HepG2 (cell line): ENCODE data around the gene ZNF428. TPM values are rescaled to one million over a fixed set of nuclear protein-coding genes. Genes with fewer than 3 reads are reported as not detected.

Experiments used
- GATAD1 ChIP-seq: IDR thresholded peaks from 2 replicates; pipeline ENCODE4 v1.6.1; 2016; ENCODE audit warnings: missing genetic modification reagents, missing compliant biosample characterization
- HDAC1 ChIP-seq: sonication (generic); formaldehyde crosslinking; IDR thresholded peaks from 2 replicates; pipeline ENCODE4 v1.5.1; 2020; ENCODE audit warnings: mild to moderate bottlenecking, missing genetic modification reagents
- HNF4A ChIP-seq: sonication (generic); formaldehyde crosslinking; IDR thresholded peaks from 2 replicates; pipeline ENCODE4 v1.4.0; 2020; ENCODE audit warnings: missing genetic modification reagents
- IRX3 ChIP-seq: sonication (generic); formaldehyde crosslinking; IDR thresholded peaks from 2 replicates; pipeline ENCODE4 v1.8.1; 2023; ENCODE audit warnings: mild to moderate bottlenecking, low read depth, missing genetic modification reagents, borderline replicate concordance
- KAT8 ChIP-seq: IDR thresholded peaks from 2 replicates; pipeline ENCODE4 v1.6.1; 2016; ENCODE audit warnings: missing genetic modification reagents, missing compliant biosample characterization
- MTF1 ChIP-seq: sonication (generic); formaldehyde crosslinking; IDR thresholded peaks from 2 replicates; pipeline ENCODE4 v1.5.0; 2020; ENCODE audit warnings: missing genetic modification reagents
- NFRKB ChIP-seq: fragments of 450-650 bp; IDR thresholded peaks from 2 replicates; pipeline ENCODE4 v1.6.1; 2017
- NPAS2 ChIP-seq: sonication (generic); formaldehyde crosslinking; IDR thresholded peaks from 2 replicates; pipeline ENCODE4 v1.8.0; 2022; ENCODE audit warnings: mild to moderate bottlenecking, missing genetic modification reagents, borderline replicate concordance
- ONECUT2 ChIP-seq: sonication (generic); formaldehyde crosslinking; IDR thresholded peaks from 2 replicates; pipeline ENCODE4 v1.4.0; 2020; ENCODE audit warnings: missing genetic modification reagents
- PHB2 ChIP-seq: fragments of 450-650 bp; IDR thresholded peaks from 2 replicates; pipeline ENCODE4 v1.6.1; 2018; ENCODE audit not compliant: partially characterized antibody
- RCOR2 ChIP-seq: IDR thresholded peaks from 2 replicates; pipeline ENCODE4 v1.6.1; 2016; ENCODE audit warnings: missing biosample characterization, missing genetic modification reagents
- RFX5 ChIP-seq: IDR thresholded peaks from 2 replicates; pipeline ENCODE4 v1.6.1; 2011; ENCODE audit warnings: low read depth, low read length, improper control_type of control experiment
- SCMH1 ChIP-seq: sonication (generic); formaldehyde crosslinking; IDR thresholded peaks from 2 replicates; pipeline ENCODE4 v1.9.0; 2021; ENCODE audit warnings: missing genetic modification reagents, mild to moderate bottlenecking, borderline replicate concordance
- SP4 ChIP-seq: sonication (generic); formaldehyde crosslinking; IDR thresholded peaks from 2 replicates; pipeline ENCODE4 v1.8.1; 2023; ENCODE audit warnings: mild to moderate bottlenecking, missing genetic modification reagents
- STAT6 ChIP-seq: sonication (generic); formaldehyde crosslinking; IDR thresholded peaks from 2 replicates; pipeline ENCODE4 v1.4.0; 2020; ENCODE audit warnings: missing genetic modification reagents, mild to moderate bottlenecking, borderline replicate concordance
- ZBTB49 ChIP-seq: sonication (generic); formaldehyde crosslinking; IDR thresholded peaks from 2 replicates; pipeline ENCODE4 v1.4.0; 2020; ENCODE audit warnings: missing genetic modification reagents, borderline replicate concordance
- ZC3H13 ChIP-seq: sonication (generic); formaldehyde crosslinking; IDR thresholded peaks from 2 replicates; pipeline ENCODE4 v1.8.1; 2023; ENCODE audit warnings: mild to moderate bottlenecking, missing genetic modification reagents, moderate library complexity
- ZFP41 ChIP-seq: sonication (generic); formaldehyde crosslinking; IDR thresholded peaks from 2 replicates; pipeline ENCODE4 v1.4.0; 2020; ENCODE audit warnings: mild to moderate bottlenecking, missing genetic modification reagents, borderline replicate concordance
- ZFP91 ChIP-seq: sonication (generic); formaldehyde crosslinking; IDR thresholded peaks from 2 replicates; pipeline ENCODE4 v1.9.0; 2022; ENCODE audit warnings: missing genetic modification reagents, mild to moderate bottlenecking, borderline replicate concordance
- ZKSCAN1 ChIP-seq: fragments of 150-350 bp; IDR thresholded peaks from 2 replicates; pipeline ENCODE4 v1.6.1; 2014; ENCODE audit warnings: low read length
- ZNF256 ChIP-seq: sonication (generic); formaldehyde crosslinking; conservative IDR thresholded peaks from 2 replicates; pipeline ENCODE4 v1.4.0; 2020; ENCODE audit warnings: missing genetic modification reagents
- ZNF432 ChIP-seq: sonication (generic); formaldehyde crosslinking; IDR thresholded peaks from 2 replicates; pipeline ENCODE4 v1.5.0; 2020; ENCODE audit warnings: missing genetic modification reagents, mild to moderate bottlenecking, borderline replicate concordance
- ZNF496 ChIP-seq: sonication (generic); formaldehyde crosslinking; IDR thresholded peaks from 2 replicates; pipeline ENCODE4 v1.8.1; 2023; ENCODE audit warnings: mild to moderate bottlenecking, moderate library complexity, missing genetic modification reagents; ENCODE audit not compliant: insufficient replicate concordance
- ZNF883 ChIP-seq: sonication (generic); formaldehyde crosslinking; IDR thresholded peaks from 2 replicates; pipeline ENCODE4 v1.5.1; 2020; ENCODE audit warnings: mild to moderate bottlenecking, missing genetic modification reagents; ENCODE audit errors: not compliant biosample characterization
- polyA plus RNA-seq, 8 experiments: library from polyadenylated mRNA; depleted of rRNA in 3 of 8; stranded (reverse) in 7 of 8; unstranded in 1 of 8; fragments of >200 nt; fragmentation: Illumina TruSeq in 4 of 8; extraction: Trizol in 4 of 8; gene quantifications; 2 replicates each; pipeline versions ENCODE4 v1.2.1 to v1.2.3, GENCODE V29; 2011 to 2016; ENCODE audit warnings: low read depth in 4 of 8, missing spikeins in 1 of 8, mixed read lengths in 1 of 8; ENCODE audit not compliant: insufficient read depth in 1 of 8
- total RNA-seq, 5 experiments: library from RNA; depleted of rRNA; stranded (reverse); fragments of >200 nt; fragmentation: Illumina TruSeq; extraction: Trizol; gene quantifications; 2 replicates each; pipeline ENCODE4 v1.2.3, GENCODE V29; 2016; ENCODE audit warnings: low read depth in 1 of 5

The ZNF428 gene
- total and polyA plus RNA-seq, 2 of the 13 experiments (the other 11 are each of a cell fraction or from before 2014, with no cell fraction given) = 10.4 to 26.9 TPM

GRCh38 chr19:43619262-43620060, at the start of gene ZNF428 (continued):
- TF ChIP-seq HDAC1 (CRISPR knock-in tag) (peak; percentile 77; the same call in 1 of the 2 replicates), NPAS2 (CRISPR knock-in tag) (no peak), SCMH1 (CRISPR knock-in tag) (no peak), KAT8 (peak; percentile 56), ZKSCAN1 (no peak), RFX5 (no peak; the same call in 1 of the 2 replicates), ZNF496 (CRISPR knock-in tag) (no peak), PHB2 (no peak), NFRKB (no peak), ONECUT2 (CRISPR knock-in tag) (no peak; the same call in 1 of the 2 replicates), ZFP91 (CRISPR knock-in tag) (peak; percentile 93; the same call in 1 of the 2 replicates), MTF1 (CRISPR knock-in tag) (peak; percentile 82; the same call in 1 of the 2 replicates), GATAD1 (CRISPR knock-in tag) (peak; percentile 82), HNF4A (CRISPR knock-in tag) (0 out of 2 replicates have a peak, but pooled peaks have one; percentile 20), SP4 (CRISPR knock-in tag) (no peak), IRX3 (CRISPR knock-in tag) (0 out of 2 replicates have a peak, but pooled peaks have one; percentile 51), ZFP41 (peak; percentile 91; the same call in 1 of the 2 replicates), ZC3H13 (CRISPR knock-in tag) (peak; percentile 98), STAT6 (CRISPR knock-in tag) (peak; percentile 36; the same call in 1 of the 2 replicates), RCOR2 (CRISPR knock-in tag) (0 out of 2 replicates have a peak, but pooled peaks have one; percentile 36), ZNF256 (CRISPR knock-in tag) (0 out of 2 replicates have a peak, but pooled peaks have one; percentile 66), ZNF883 (CRISPR knock-in tag) (no peak), ZNF432 (no peak), ZBTB49 (no peak)
